Ishikawa (cell line): ENCODE data around the gene ZMIZ1.

ENCODE experiments used
- CEBPB ChIP-seq: IDR thresholded peaks from 2 replicates; pipeline ENCODE4 v1.6.1; 2012
- CREB1 ChIP-seq: IDR thresholded peaks from 2 replicates; pipeline ENCODE4 v1.6.1; 2012; ENCODE audit warnings: low read depth
- EGR1 ChIP-seq: IDR thresholded peaks from 2 replicates; pipeline ENCODE4 v1.6.1; 2012
- EP300 ChIP-seq: IDR thresholded peaks from 2 replicates; pipeline ENCODE4 v1.6.1; 2012; ENCODE audit warnings: borderline replicate concordance
- FOXM1 ChIP-seq: IDR thresholded peaks from 2 replicates; pipeline ENCODE4 v1.6.1; 2012; ENCODE audit warnings: low read depth, borderline replicate concordance
- NFIC ChIP-seq: IDR thresholded peaks from 2 replicates; pipeline ENCODE4 v1.6.1; 2012
- RAD21 ChIP-seq: IDR thresholded peaks from 2 replicates; pipeline ENCODE4 v1.6.1; 2012; ENCODE audit warnings: low read depth
- TAF1 ChIP-seq: IDR thresholded peaks from 2 replicates; pipeline ENCODE4 v1.6.1; 2012; ENCODE audit warnings: low read depth, mild to moderate bottlenecking
- TCF12 ChIP-seq: IDR thresholded peaks from 2 replicates; pipeline ENCODE4 v1.6.1; 2012; ENCODE audit warnings: low read depth
- TEAD4 ChIP-seq: IDR thresholded peaks from 2 replicates; pipeline ENCODE4 v1.6.1; 2012
- USF1 ChIP-seq: IDR thresholded peaks from 2 replicates; pipeline ENCODE4 v1.6.1; 2012
- YY1 ChIP-seq: IDR thresholded peaks from 2 replicates; pipeline ENCODE4 v1.6.1; 2012; ENCODE audit warnings: low read depth
- ZBTB7A ChIP-seq: IDR thresholded peaks from 2 replicates; pipeline ENCODE4 v1.6.1; 2012; ENCODE audit warnings: low read depth
- TF ChIP-seq, protein P1 (sequence below): IDR thresholded peaks from 2 replicates; pipeline ENCODE4 v1.6.1; 2012; ENCODE audit warnings: low read depth, mild to moderate bottlenecking
- TF ChIP-seq, protein P2 (sequence below): IDR thresholded peaks from 2 replicates; pipeline ENCODE4 v1.6.1; 2012

The ZMIZ1 gene

GRCh38 chr10:79306644-79307220 is 238.0 kb downstream of the ZMIZ1 start:
- TF ChIP-seq FOXM1 (no peak), RAD21 (no peak), EP300 (no peak), ZBTB7A (no peak), TEAD4 (no peak), NFIC (no peak), CREB1 (no peak), CEBPB (no peak), TAF1 (no peak), YY1 (no peak), USF1 (no peak), TCF12 (no peak), EGR1 (no peak)
- TF ChIP-seq, protein P1, sequence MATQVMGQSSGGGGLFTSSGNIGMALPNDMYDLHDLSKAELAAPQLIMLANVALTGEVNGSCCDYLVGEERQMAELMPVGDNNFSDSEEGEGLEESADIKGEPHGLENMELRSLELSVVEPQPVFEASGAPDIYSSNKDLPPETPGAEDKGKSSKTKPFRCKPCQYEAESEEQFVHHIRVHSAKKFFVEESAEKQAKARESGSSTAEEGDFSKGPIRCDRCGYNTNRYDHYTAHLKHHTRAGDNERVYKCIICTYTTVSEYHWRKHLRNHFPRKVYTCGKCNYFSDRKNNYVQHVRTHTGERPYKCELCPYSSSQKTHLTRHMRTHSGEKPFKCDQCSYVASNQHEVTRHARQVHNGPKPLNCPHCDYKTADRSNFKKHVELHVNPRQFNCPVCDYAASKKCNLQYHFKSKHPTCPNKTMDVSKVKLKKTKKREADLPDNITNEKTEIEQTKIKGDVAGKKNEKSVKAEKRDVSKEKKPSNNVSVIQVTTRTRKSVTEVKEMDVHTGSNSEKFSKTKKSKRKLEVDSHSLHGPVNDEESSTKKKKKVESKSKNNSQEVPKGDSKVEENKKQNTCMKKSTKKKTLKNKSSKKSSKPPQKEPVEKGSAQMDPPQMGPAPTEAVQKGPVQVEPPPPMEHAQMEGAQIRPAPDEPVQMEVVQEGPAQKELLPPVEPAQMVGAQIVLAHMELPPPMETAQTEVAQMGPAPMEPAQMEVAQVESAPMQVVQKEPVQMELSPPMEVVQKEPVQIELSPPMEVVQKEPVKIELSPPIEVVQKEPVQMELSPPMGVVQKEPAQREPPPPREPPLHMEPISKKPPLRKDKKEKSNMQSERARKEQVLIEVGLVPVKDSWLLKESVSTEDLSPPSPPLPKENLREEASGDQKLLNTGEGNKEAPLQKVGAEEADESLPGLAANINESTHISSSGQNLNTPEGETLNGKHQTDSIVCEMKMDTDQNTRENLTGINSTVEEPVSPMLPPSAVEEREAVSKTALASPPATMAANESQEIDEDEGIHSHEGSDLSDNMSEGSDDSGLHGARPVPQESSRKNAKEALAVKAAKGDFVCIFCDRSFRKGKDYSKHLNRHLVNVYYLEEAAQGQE: no peak
- TF ChIP-seq, protein P2, sequence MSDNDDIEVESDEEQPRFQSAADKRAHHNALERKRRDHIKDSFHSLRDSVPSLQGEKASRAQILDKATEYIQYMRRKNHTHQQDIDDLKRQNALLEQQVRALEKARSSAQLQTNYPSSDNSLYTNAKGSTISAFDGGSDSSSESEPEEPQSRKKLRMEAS: no peak

DNA sequence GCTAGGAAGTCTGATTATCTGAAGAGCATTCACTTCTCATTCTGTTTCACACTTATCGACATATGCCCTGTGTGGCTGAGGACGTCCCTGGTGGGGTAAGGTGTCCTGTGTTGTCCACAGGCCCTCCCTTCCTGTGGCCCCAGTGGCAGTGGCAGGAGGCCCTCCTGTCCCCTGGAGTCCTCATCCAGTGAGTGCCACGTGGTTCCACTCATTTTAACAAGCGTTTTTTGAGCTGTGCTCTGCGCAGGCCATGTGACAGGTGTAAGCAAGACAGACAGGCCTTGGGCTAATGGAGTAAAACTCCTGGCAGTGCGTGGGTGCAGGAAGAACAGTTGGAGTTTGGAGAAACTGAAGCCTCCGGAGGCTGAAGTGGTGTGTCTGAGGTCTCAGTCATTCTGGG is 239.2 kb downstream of the ZMIZ1 start:
- TF ChIP-seq TEAD4: no peak
- TF ChIP-seq CEBPB: no peak
- TF ChIP-seq EP300: no peak
- TF ChIP-seq CREB1: no peak
- TF ChIP-seq RAD21: no peak
- TF ChIP-seq, protein P2: no peak

- TF ChIP-seq, protein P1: no peak
- TF ChIP-seq USF1 (no peak), EP300 (no peak), TEAD4 (no peak), ZBTB7A (no peak), EGR1 (no peak), CREB1 (no peak), NFIC (no peak), TAF1 (no peak), FOXM1 (no peak), CEBPB (no peak), YY1 (no peak), RAD21 (no peak), TCF12 (no peak)
- TF ChIP-seq, protein P2: no peak
These were observed 240.4 kb downstream of the ZMIZ1 start for GRCh38 chr10:79308969-79309665.

DNA sequence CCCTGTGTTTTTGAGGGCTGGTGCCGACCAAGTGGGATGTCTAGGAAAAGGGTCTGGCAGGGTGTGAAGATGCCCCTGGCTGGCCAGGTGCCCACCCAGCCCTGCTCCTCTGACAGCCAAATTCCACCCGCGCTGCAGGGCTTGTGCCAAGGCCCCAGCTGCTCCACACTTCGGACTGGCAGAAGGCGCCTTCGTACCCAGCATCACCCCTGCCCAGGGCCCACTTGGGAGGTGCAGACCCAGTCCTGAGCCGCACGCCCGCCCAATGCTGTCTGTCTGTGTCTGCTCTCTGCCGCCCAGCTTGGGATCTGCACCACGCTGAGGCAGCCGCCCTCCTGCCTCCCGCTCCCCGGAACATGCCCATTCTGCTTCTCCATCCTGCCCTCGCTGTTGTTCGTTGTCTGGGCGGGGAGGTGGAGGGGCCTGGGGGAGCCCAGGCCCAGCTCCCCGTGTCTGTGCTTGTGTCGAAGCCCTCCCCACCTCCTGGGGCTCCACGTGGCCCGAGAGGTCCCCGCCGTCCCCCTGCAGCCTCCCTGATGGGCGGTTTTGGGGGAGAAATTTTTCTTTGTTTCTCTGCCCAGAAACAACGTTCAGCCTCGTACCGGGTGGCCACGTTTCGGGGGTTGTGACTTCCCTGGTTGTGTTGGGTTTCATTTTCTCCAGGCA is 241.6 kb downstream of the ZMIZ1 start:
- TF ChIP-seq USF1: no peak
- no peak for TF ChIP-seq CREB1
- TF ChIP-seq FOXM1: no peak
- TF ChIP-seq CEBPB: no peak

- TF ChIP-seq TEAD4: no peak
- TF ChIP-seq TAF1: no peak
- no peak for TF ChIP-seq FOXM1
- no peak for TF ChIP-seq NFIC
- TF ChIP-seq EP300: no peak
- TF ChIP-seq, protein P2: no peak
- no peak for TF ChIP-seq RAD21
- TF ChIP-seq, protein P1: no peak
- TF ChIP-seq CREB1: no peak
- no peak for TF ChIP-seq YY1
- TF ChIP-seq USF1: no peak
- TF ChIP-seq EGR1: no peak
- TF ChIP-seq ZBTB7A: no peak
- TF ChIP-seq TCF12: no peak
- TF ChIP-seq CEBPB: no peak
These were observed 242.3 kb downstream of the ZMIZ1 start for GRCh38 chr10:79310911-79311573.
